H1 (cell line): Measurements from ENCODE around the gene GNAO1.

ENCODE experiments used
- CBX8 ChIP-seq: fragments of 300-800, 300-1000 bp; sonication (generic); IDR thresholded peaks from 2 replicates; pipeline ENCODE4 v1.7.1; 2016; ENCODE audit warnings: low read depth, low read length, borderline replicate concordance
- JUND ChIP-seq: IDR thresholded peaks from 2 replicates; pipeline ENCODE4 v1.6.1; 2011; ENCODE audit warnings: mild to moderate bottlenecking, improper control_type of control experiment, low read length
- RAD21 ChIP-seq, 2 experiments: IDR thresholded peaks in 1 of 2; conservative IDR thresholded peaks in 1 of 2; 2 replicates each; pipeline ENCODE4 v1.6.1; 2011; ENCODE audit warnings: low read depth in 2 of 2, low read length in 2 of 2, improper control_type of control experiment in 1 of 2, inconsistent platforms in 1 of 2, mild to moderate bottlenecking in 1 of 2, moderate library complexity in 1 of 2
- RFX5 ChIP-seq: IDR thresholded peaks from 2 replicates; pipeline ENCODE4 v1.6.1; 2011; ENCODE audit warnings: low read depth, low read length, improper control_type of control experiment, borderline replicate concordance
- SUZ12 ChIP-seq: fragments of 200-600 bp; sonication (generic); IDR thresholded peaks from 2 replicates; pipeline ENCODE4 v1.6.1; 2012; ENCODE audit warnings: mild to moderate bottlenecking, inconsistent platforms, low read length, moderate library complexity, mixed read lengths
- TF ChIP-seq, protein P1 (sequence below), 3 experiments: IDR thresholded peaks; 1 replicate in 2 of 3; 2 replicates in 1 of 3; pipeline versions ENCODE4 v1.5.1 to v1.6.1; 2011; ENCODE audit warnings: low read length in 3 of 3, mild to moderate bottlenecking in 3 of 3, inconsistent platforms in 2 of 3, low read depth in 1 of 3, moderate library complexity in 1 of 3; ENCODE audit not compliant: insufficient read depth in 1 of 3; ENCODE audit errors: control extremely low read depth in 1 of 3
- TF ChIP-seq, protein P2 (sequence below): IDR thresholded peaks from 2 replicates; pipeline ENCODE4 v1.6.1; 2012; ENCODE audit warnings: inconsistent platforms

DNA sequence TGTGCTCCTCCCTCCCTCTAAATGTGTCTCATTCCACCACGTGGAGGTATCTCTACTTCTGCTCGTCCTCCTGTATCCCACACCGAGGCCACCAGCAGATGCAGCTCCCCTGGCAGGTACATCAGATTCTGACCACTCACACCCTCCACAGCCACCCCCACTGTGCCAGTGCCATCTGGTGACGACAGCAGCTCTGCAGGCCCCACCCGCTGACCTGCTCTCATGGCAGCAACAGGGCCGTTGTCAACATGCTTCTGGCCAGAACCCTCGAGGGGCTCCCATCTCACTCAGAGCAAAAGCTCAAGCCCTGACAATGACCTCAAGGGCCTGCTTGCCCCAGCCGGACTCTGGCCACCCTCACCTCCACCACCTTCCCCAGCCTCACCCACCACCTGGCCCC lies 140.6 kb downstream of the GNAO1 start:
- TF ChIP-seq, protein P1, sequence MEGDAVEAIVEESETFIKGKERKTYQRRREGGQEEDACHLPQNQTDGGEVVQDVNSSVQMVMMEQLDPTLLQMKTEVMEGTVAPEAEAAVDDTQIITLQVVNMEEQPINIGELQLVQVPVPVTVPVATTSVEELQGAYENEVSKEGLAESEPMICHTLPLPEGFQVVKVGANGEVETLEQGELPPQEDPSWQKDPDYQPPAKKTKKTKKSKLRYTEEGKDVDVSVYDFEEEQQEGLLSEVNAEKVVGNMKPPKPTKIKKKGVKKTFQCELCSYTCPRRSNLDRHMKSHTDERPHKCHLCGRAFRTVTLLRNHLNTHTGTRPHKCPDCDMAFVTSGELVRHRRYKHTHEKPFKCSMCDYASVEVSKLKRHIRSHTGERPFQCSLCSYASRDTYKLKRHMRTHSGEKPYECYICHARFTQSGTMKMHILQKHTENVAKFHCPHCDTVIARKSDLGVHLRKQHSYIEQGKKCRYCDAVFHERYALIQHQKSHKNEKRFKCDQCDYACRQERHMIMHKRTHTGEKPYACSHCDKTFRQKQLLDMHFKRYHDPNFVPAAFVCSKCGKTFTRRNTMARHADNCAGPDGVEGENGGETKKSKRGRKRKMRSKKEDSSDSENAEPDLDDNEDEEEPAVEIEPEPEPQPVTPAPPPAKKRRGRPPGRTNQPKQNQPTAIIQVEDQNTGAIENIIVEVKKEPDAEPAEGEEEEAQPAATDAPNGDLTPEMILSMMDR (IDR thresholded peaks at IDR 0.05; ENCODE audit: control extremely low read depth in 1 of 3, insufficient read depth in 1 of 3, low read depth in 1 of 3, low read length in 3 of 3), result no peak
- TF ChIP-seq JUND, result no peak
- TF ChIP-seq RAD21 (IDR thresholded peaks at IDR 0.05 in 1 of 2, conservative IDR thresholded peaks at IDR 0.05 in 1 of 2; ENCODE audit: low read depth in 2 of 2, low read length in 2 of 2), result no peak
- TF ChIP-seq CBX8, result no peak
- no peak for TF ChIP-seq RFX5
- TF ChIP-seq, protein P2, sequence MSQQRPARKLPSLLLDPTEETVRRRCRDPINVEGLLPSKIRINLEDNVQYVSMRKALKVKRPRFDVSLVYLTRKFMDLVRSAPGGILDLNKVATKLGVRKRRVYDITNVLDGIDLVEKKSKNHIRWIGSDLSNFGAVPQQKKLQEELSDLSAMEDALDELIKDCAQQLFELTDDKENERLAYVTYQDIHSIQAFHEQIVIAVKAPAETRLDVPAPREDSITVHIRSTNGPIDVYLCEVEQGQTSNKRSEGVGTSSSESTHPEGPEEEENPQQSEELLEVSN, result no peak
- no peak for TF ChIP-seq SUZ12
